Keratinocyte (primary cell): ENCODE data around the gene IER2. TPM values are rescaled to one million over a fixed set of nuclear protein-coding genes. Genes with fewer than 3 reads are reported as not detected.

ENCODE experiments used
- DNase-seq: peaks from one replicate; pipeline ENCODE4 v3.0.0-alpha.2; 2011; ENCODE audit warnings: low read depth, missing footprints, low spot score
- FAIRE-seq: peaks from 2 replicates; lab custom pipeline; 2011; peaks lifted over from hg19 to GRCh38; lab: Jason Lieb, UNC
- H2AFZ ChIP-seq: 2 replicates; pipeline ENCODE4 v1.6.0; 2012; ENCODE audit warnings: low read length, control low read depth, inconsistent platforms; ENCODE audit not compliant: control insufficient read depth
- H3K27ac ChIP-seq: 2 replicates; pipeline ENCODE4 v1.5.1; 2011; ENCODE audit warnings: low read length; ENCODE audit not compliant: control insufficient read depth, insufficient read depth
- H3K27me3 ChIP-seq: 3 replicates; pipeline ENCODE4 v1.6.0; 2011; ENCODE audit warnings: low read length; ENCODE audit not compliant: control insufficient read depth, insufficient read depth; ENCODE audit errors: extremely low read depth
- H3K36me3 ChIP-seq, 2 experiments: 2 replicates in 1 of 2; 3 replicates in 1 of 2; pipeline ENCODE4 v1.5.1; 2011; ENCODE audit warnings: low read length in 2 of 2, mild to moderate bottlenecking in 1 of 2; ENCODE audit not compliant: control insufficient read depth in 2 of 2, insufficient read depth in 2 of 2; ENCODE audit errors: extremely low read depth in 1 of 2
- H3K4me1 ChIP-seq: 3 replicates; pipeline ENCODE4 v1.5.1; 2011; ENCODE audit warnings: low read length; ENCODE audit not compliant: control insufficient read depth, insufficient read depth; ENCODE audit errors: extremely low read depth
- H3K4me2 ChIP-seq: 3 replicates; pipeline ENCODE4 v1.6.0; 2011; ENCODE audit warnings: low read depth, low read length; ENCODE audit not compliant: control insufficient read depth, insufficient read depth; ENCODE audit errors: extremely low read depth
- H3K4me3 ChIP-seq, 3 experiments: fragments of 200-600 bp in 1 of 3; sonication (generic) in 1 of 3; 2 replicates in 2 of 3; 3 replicates in 1 of 3; pipeline ENCODE4 v1.5.1; 2011 to 2016; ENCODE audit warnings: low read length in 3 of 3, mild to moderate bottlenecking in 3 of 3, control low read depth in 2 of 3, inconsistent platforms in 1 of 3, low read depth in 1 of 3, mixed read lengths in 1 of 3, mixed run types in 1 of 3, moderate library complexity in 1 of 3; ENCODE audit not compliant: control insufficient read depth in 2 of 3, insufficient read depth in 2 of 3; ENCODE audit errors: extremely low read depth in 1 of 3
- H3K79me2 ChIP-seq: 2 replicates; pipeline ENCODE4 v1.6.0; 2012; ENCODE audit warnings: low read length; ENCODE audit not compliant: control insufficient read depth, insufficient read depth
- H3K9ac ChIP-seq: 3 replicates; pipeline ENCODE4 v1.6.0; 2011; ENCODE audit warnings: low read length; ENCODE audit not compliant: control insufficient read depth, insufficient read depth; ENCODE audit errors: extremely low read depth
- H3K9me1 ChIP-seq: 3 replicates; pipeline ENCODE4 v1.6.0; 2011; ENCODE audit warnings: low read length; ENCODE audit not compliant: control insufficient read depth, insufficient read depth; ENCODE audit errors: extremely low read depth
- H3K9me3 ChIP-seq: 2 replicates; pipeline ENCODE4 v1.5.1; 2012; ENCODE audit warnings: low read depth, low read length; ENCODE audit not compliant: control insufficient read depth
- H4K20me1 ChIP-seq: 3 replicates; pipeline ENCODE4 v1.6.0; 2011; ENCODE audit warnings: low read length; ENCODE audit not compliant: control insufficient read depth, insufficient read depth; ENCODE audit errors: extremely low read depth
- EZH2 ChIP-seq: IDR thresholded peaks from one replicate; pipeline ENCODE4 v1.6.1; 2012; ENCODE audit warnings: inconsistent platforms, mild to moderate bottlenecking, low read length, moderate library complexity
- dilution Hi-C: fragments of 300-500 bp; cut with MboI; formaldehyde crosslinking; loops from one replicate; pipeline ENCODE4 v1.7.0; 2020; ENCODE audit warnings: low sequenced_read_pairs; ENCODE audit not compliant: extremely low pct_ligation_motif_present
- polyA plus RNA-seq, 5 experiments: library from polyadenylated mRNA; depleted of rRNA in 3 of 5; stranded (reverse) in 3 of 5; stranded (forward) in 1 of 5; unstranded in 1 of 5; fragments of >200 nt; gene quantifications; 1 replicate in 1 of 5; 2 replicates in 3 of 5; 3 replicates in 1 of 5; pipeline versions ENCODE4 v1.2.1 to v1.2.3, GENCODE V29; 2011 to 2012; ENCODE audit warnings: missing spikeins in 2 of 5, low read depth in 1 of 5, low replicate concordance in 1 of 5
- TF ChIP-seq, protein P1 (sequence below), 3 experiments: IDR thresholded peaks in 1 of 3; conservative IDR thresholded peaks in 1 of 3; optimal IDR thresholded peaks in 1 of 3; 2 replicates in 2 of 3; 3 replicates in 1 of 3; pipeline versions ENCODE3 to v1.5.1; 2011; ENCODE audit warnings: low read length in 3 of 3, mild to moderate bottlenecking in 3 of 3, moderate library complexity in 2 of 3, control low read depth in 1 of 3, inconsistent platforms in 1 of 3; ENCODE audit not compliant: insufficient read depth in 2 of 3; ENCODE audit errors: extremely low read depth in 1 of 3

The IER2 gene
- polyA plus RNA-seq, 1 donor (not counting 4 experiments of a cell fraction or from before 2014, with no cell fraction given): 14.4 TPM

DNA sequence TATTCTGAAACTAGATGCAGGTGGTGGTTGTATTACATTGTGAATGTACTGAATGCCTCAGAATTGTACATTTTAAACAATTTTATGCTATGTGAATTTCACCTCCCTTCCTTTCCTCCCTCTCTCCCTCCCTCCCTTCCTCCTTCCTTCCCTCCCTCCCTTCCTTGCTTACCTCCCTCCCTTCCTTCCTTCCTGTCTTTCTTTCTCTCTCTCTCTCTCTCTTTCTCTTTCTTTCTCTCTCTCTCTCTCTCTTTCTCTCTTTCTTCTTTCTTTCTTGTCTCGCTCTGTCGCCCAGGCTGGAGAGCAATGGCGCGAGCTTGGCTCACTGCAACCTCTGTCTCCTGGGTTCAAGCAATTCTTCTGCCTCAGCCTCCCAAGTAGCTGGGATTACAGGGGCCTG, 37.2 kb downstream of the IER2 start:
- Histone ChIP-seq H2AFZ (no peak overlapping the region), H3K79me2 (no peaks in the 10 kb centered on the region), H3K4me1 (no peaks in the 10 kb centered on the region), H3K27me3 (no peaks in the 10 kb centered on the region), H4K20me1 (no peaks in the 10 kb centered on the region), H3K9ac (no peak overlapping the region), H3K9me3 (no peaks in the 10 kb centered on the region), H3K4me2 (no peak overlapping the region), H3K27ac (no peak overlapping the region), H3K4me3 (no peak overlapping the region), H3K36me3 (no peaks in the 10 kb centered on the region), H3K9me1 (no peaks in the 10 kb centered on the region)
- dilution Hi-C loops: no loop called here
- TF ChIP-seq, protein P1, sequence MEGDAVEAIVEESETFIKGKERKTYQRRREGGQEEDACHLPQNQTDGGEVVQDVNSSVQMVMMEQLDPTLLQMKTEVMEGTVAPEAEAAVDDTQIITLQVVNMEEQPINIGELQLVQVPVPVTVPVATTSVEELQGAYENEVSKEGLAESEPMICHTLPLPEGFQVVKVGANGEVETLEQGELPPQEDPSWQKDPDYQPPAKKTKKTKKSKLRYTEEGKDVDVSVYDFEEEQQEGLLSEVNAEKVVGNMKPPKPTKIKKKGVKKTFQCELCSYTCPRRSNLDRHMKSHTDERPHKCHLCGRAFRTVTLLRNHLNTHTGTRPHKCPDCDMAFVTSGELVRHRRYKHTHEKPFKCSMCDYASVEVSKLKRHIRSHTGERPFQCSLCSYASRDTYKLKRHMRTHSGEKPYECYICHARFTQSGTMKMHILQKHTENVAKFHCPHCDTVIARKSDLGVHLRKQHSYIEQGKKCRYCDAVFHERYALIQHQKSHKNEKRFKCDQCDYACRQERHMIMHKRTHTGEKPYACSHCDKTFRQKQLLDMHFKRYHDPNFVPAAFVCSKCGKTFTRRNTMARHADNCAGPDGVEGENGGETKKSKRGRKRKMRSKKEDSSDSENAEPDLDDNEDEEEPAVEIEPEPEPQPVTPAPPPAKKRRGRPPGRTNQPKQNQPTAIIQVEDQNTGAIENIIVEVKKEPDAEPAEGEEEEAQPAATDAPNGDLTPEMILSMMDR (optimal IDR thresholded peaks at IDR 0.05 in 1 of 3, IDR thresholded peaks at IDR 0.05 in 1 of 3, conservative IDR thresholded peaks at IDR 0.05 in 1 of 3; ENCODE audit: extremely low read depth in 1 of 3, insufficient read depth in 2 of 3, low read length in 3 of 3): no peak
- TF ChIP-seq EZH2: no peak
- FAIRE-seq (no peak), DNase-seq (no peak)

DNA sequence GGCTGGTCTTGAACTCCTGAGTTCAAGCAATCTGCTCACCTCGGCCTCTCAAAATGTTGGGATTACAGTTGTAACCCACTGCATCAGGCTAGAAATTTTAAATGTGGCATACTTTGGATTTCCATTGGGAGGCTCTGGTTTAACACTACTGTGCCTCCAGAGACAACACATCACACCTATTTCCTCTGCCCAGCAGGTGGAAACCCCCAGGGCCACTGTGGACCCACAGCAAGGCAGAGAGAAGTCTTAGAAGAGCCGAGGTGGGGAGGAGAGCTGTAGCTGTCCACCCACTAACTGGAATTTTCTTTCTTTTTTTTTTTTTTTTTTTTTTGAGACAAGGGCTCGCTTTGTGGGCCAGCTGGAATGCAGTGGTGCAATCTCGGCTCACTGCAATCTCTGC, 39.4 kb downstream of the IER2 start:
- FAIRE-seq (no peak), DNase-seq (no peak)
- H3K9me3 ChIP-seq: no peaks in the 10 kb centered on the region

More for the DNA sequence above, 39.4 kb downstream of the IER2 start:
- TF ChIP-seq, protein P1 (optimal IDR thresholded peaks at IDR 0.05 in 1 of 3, IDR thresholded peaks at IDR 0.05 in 1 of 3, conservative IDR thresholded peaks at IDR 0.05 in 1 of 3; ENCODE audit: extremely low read depth in 1 of 3, insufficient read depth in 2 of 3, low read length in 3 of 3): no peak
- no peak for TF ChIP-seq EZH2
- dilution Hi-C loops: no loop called here
- no peak overlapping the region for H3K4me3 ChIP-seq
- no peaks in the 10 kb centered on the region for H3K36me3 ChIP-seq
- no peaks in the 10 kb centered on the region for H3K9me1 ChIP-seq
- H3K4me2 ChIP-seq: no peak overlapping the region
- no peaks in the 10 kb centered on the region for H3K27me3 ChIP-seq
- no peak overlapping the region for H3K27ac ChIP-seq
- no peaks in the 10 kb centered on the region for H4K20me1 ChIP-seq
- no peak overlapping the region for H2AFZ ChIP-seq
- no peaks in the 10 kb centered on the region for H3K79me2 ChIP-seq
- H3K4me1 ChIP-seq: no peaks in the 10 kb centered on the region
- no peak overlapping the region for H3K9ac ChIP-seq
